CD1c-positive myeloid dendritic cell (primary cell): Measurements from ENCODE around the gene RRAD.
A peak's percentile ranks its signal among the peaks of the same experiment; 100 is the strongest.
"Not testable (repeated sequence)": the region's sequence is repeated elsewhere in the genome, so short reads cannot be mapped to it uniquely, and the experiment has no call there.

Source experiments
- DNase-seq: peaks from one replicate; pipeline ENCODE4 v3.0.0-alpha.2; 2016; ENCODE audit errors: extremely low spot score

RRAD gene, protein sequence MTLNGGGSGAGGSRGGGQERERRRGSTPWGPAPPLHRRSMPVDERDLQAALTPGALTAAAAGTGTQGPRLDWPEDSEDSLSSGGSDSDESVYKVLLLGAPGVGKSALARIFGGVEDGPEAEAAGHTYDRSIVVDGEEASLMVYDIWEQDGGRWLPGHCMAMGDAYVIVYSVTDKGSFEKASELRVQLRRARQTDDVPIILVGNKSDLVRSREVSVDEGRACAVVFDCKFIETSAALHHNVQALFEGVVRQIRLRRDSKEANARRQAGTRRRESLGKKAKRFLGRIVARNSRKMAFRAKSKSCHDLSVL

DNA sequence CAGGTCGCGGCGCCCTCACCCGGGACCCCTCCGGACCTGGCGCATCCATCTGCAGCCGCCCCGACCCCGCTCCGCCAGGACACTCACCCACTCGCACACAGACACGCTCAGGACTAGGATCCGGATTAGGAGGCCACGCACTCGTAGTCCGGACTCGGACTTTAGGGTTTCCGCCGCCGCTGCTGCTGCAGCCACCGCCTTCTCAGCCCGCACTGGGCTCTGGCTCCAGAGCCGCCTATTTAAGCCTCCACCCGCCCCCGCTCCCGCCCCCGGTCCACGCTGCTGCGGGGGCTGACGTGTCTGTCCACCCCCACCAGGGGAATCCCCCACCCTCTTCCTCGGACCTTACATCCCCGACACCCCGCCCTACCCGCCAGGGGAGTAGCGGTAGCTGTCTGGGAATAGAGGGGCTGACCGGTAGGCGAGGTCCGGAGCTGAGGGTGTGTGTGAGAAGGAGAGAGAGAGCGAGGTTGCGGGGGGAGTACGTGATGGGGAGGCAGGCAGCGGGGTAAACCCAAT, at the start of gene RRAD:
Gene RRAD (minus strand): TSS at position 214 of the 519 bp plus-strand sequence. CDS start 356 bp downstream, outside the sequence.
- peak; percentile 7 for DNase-seq

DNA sequence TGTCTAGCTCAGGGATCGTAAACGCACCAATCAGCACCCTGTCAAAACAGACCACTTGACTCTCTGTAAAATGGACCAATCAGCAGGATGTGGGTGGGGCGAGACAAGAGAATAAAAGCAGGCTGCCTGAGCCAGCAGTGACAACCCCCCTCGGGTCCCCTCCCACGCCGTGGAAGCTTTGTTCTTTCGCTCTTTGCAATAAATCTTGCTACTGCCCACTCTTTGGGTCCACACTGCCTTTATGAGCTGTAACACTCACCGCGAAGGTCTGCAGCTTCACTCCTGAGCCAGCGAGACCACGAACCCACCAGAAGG, 49.6 kb upstream of the RRAD start:
- DNase-seq: not testable (repeated sequence)

DNA sequence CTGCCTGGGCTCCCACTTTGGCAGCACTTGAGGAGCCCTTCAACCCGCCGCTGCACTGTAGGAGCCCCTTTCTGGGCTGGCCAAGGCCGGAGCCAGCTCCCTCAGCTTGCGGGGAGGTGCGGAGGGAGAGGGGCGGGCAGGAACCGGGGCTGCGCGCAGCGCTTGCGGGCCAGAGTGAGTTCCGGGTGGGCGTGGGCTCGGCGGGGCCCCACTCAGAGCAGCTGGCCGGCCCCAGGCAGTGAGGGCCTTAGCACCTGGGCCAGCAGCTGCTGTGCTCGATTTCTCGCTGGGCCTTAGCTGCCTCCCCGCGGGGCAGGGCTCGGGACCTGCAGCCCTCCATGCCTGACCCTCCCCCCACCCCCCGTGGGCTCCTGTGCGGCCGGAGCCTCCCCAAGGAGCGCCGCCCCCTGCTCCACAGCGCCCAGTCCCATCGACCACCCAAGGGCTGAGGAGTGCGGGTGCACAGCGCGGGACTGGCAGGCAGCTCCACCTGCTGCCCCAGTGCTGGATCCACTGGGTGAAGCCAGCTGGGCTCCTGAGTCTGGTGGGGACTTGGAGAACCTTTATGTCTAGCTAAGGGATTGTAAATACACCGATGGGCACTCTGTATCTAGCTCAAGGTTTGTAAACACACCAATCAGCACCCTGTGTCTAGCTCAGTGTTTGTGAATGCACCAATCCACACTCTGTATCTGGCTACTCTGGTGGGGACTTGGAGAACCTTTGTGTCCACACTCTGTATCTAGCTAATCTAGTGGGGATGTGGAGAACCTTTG, 49.0 kb upstream of the RRAD start:
- not testable (repeated sequence) for DNase-seq

DNA sequence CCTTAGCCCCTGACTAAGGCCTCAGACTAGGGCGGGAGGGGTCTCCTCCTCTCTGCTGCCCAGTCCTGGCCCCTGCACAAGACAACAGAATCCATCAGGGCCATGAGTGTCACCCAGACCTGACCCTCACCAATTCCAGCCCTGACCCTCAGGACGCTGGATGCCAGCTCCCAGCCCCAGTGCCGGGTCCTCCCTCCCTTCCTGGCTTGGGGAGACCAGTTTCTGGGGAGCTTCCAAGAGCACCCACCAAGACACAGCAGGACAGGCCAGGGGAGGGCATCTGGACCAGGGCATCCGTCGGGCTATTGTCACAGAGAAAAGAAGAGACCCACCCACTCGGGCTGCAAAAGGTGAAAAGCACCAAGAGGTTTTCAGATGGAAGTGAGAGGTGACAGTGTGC, 48.4 kb upstream of the RRAD start:
- DNase-seq: no peak

DNA sequence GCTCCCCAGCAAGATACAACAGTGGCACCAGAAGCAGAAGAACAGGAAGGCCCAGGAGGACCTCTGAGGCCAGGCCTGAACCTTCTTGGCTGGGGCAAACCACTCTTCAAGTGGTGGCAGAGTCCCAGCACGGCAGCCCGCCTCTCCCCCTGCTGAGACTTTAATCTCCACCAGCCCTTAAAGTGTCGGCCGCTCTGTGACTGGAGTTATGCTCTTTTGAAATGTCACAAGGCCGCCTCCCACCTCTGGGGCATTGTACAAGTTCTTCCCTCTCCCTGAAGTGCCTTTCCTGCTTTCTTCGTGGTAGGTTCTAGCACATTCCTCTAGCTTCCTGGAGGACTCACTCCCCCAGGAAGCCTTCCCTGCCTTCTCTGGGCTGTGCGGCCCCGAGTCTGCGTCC, 47.6 kb upstream of the RRAD start:
- DNase-seq: no peak

DNA sequence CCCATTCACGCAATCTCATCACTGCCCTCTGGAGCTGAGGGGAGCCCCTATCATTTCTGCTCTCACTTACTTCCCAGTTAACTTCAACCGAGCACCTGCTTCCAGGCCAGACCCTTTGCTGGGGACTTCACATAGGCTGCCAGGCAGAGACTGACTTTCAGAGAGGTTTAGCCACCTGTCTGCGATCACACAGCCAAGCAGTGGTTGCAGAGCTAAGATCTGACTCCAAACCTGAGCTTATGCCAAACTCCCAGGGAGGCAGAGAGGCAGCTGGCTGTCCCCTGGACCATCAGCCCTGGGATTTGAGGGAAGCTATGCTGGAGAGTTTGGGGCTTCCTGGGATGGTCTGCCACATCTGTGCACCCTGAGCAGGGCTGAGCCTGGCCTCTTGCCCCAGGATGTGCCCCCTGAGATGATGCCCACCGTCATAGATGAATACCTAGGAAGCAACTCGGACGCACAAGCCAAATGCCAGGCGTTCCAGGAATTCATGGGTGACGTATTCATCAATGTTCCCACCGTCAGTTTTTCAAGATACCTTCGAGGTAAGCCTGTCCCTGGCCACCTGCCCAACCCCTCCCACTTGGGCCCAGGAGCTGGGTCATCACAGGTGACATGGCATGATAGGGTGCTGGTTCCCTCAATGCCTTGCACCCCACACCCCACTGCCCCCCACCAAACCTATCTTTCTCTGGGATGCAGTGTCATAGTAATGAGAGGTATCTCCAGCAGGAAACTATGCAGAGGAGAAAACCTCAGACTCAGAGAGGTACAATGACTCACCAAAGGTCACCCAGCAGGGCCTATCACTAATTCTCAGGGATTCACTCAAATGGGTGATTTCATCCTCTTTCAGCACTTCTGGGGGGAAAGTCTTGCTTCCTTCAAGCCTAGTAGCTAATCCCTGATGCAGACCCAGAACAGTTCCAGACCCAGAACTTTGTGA, 45.7 kb upstream of the RRAD start:
- DNase-seq: no peak

DNA sequence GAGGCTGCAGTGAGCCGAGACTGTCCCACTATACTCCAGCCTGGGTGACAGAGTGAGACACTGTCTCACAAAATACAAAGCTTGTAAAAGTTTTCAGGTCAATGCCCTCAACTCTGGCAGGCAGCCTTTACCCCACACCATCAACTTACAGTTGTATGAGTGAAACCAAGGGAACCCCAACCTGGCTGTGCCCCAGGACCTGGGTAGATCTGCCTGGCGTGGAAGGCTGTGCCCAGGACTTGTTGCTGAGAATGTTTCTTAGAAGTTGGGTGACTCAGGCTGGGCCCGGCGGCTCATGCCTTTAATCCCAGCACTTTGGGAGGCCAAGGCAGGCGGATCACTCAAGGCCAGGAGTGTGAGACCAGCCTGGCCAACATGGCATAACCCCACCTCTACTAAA, 43.5 kb upstream of the RRAD start:
- DNase-seq: no peak

DNA sequence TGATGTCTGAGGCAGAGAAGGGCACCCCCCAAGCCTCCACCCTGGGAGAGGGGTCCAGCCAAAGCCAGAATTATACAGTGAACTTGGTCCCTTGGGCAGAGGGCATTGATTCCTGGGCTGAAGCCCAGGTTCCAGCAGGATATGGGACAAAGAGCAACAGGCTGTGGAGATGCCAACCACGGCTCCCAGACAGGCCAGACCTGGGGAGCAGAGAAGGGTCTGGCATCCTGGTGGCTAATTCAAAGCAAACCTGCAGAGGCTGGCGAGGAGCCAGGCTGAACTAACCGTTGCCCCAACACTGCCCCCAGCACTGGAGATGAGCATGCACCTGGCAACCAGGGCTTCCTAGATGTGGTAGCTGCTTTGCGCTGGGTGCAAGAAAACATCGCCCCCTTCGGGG, 38.7 kb upstream of the RRAD start:
- DNase-seq: no peak

DNA sequence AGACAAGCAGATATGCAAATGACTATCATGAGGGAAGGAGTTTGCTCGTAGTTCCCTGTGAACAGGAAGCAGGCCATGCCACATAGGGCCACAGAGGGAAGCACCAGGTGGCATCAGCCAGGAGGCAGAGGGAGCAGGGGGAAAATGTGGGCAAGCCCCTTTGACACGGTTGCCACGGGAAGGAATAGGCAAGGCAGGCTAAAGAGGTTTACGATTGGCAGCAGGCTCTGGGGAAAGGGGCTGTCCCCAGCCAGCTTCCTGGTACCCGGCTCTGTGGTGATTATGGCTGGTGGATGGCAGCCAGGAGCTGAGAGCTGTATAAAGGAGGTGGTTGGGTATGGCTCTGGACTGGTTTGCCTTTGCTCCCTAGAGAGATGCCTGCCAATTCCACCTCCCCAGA, 36.6 kb upstream of the RRAD start:
- DNase-seq: no peak

DNA sequence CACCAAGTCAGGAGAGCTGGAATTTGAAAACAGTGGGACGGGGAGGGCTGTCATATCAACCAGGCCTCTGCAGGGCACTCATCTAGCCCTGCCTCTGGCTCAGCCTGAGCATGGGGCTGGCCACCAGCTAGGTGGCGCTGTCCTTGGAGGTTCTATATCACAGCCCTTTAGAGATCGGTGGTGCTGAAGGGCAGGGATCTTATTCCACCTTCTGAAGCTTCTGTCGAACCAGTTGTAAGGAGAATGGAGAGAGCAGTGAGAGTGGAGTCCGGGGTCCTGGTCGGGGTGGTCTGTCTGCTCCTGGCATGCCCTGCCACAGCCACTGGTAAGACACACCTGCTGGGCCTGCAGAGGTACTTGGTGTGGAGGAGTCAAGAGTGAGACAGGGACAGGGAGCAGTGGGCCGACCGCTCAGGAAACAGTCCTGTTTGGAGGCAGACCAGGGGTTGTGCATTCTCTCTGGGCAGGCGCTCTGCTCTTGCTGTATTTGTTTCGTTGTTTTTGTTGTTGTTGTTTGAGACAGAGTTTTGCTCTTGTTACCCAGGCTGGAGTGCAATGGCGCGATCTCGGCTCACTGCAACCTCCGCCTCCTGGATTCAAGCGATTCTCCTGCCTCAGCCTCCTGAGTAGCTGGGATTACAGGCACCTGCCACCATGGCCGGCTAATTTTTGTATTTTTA, 35.9 kb upstream of the RRAD start, which contains the start of gene CES3:
Gene CES3 (plus strand): TSS at position 202 of the 680 bp plus-strand sequence. CDS start 42 bp downstream, at position 244.
- peak; percentile 63 for DNase-seq

DNA sequence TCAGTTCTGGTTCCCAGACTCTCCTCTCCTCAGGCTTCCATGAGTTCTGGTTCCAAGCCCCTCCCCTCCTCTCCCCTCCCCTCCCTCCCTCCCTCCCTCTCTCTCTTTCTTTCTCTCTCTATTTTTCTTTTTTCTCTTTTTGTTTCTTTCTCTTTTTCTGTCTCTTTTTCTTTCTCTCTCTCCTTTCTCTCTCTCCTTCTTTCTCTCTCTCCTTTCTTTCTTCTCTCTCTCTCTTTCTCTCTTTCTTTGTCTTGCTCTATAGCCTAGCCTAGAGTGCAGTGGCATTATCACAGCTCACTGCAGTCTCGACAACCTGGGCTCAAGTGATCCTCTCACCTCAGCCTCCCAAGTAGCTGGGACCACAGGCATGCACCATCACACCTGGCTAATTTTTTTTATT, 34.9 kb upstream of the RRAD start:
- DNase-seq: no peak

DNA sequence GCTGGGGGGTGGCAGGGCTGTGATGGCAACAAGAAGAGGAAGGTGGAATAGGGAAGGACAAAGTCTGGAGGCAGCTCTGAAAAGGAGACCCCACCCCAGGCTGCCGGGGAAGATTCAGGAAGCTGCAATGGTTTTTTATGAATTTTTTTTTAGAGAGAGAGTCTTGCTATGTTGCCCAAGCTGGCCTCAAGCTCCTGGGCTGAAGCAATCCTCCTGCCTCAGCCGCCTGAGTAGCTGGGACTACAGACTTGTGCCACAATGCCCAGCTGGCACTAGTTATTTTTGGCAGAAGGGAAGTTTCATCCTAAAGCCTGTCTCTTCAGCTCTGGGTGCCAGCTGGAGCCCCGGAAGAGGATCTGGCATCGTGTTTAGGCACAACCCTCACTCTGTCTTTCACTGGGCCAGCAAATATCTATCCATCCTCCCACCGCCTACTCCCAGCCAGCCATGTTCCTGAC, 34.4 kb upstream of the RRAD start:
- DNase-seq: peak; percentile 68

DNA sequence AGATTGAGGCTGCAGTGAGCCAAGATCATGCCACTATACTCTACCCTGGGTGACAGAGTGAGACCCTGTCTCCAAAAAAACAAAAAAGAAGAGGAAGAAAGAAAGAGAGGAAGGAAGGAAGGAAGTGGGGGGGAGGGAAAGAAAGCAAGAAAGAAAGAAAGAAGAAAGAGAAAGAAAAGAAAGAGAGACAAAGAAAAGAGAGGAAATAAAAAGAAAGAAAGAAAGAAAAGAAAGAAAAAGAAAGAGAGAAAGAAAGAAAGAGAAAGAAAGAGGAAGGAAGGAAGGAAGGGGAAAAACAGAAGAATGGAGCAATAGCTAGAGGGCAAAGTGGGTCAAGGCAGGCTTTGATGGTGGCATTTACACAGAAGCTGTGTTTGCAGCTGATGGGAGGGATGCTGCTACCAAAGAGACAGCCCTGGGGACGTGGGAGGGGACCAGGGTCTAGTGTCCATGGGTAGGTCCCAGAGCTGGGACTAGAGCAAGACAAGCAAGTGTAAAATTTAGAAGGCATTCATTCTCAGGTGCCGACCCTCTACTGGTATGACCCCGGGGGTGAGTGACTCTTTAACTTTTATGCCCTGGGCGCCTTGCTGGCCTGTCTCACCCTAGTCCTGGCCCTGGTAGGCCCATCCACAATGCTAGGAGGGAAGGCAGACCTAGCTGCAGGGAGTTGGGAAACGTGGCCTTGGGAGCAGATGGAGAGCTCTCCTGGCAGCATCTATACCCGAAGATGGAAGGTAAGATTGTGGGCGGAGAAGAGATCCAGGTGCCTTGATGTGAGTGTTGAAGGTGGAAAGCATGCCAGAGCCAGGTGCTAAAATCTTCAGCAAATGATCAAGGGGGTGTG, 33.7 kb upstream of the RRAD start:
- no peak for DNase-seq

DNA sequence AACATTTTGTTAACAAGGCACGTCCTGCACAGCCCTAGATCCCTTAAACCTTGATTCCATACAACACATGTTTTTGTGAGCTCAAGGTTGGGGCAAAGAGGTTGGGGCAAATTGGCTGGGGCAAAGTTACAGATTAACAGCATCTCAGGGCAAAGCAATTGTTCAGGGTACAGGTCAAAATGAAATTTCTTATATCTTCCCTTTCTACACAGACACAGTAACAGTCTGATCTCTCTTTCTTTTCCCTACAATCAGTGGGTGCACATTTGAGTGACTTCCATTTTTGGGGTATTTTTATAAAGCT, 30.8 kb upstream of the RRAD start:
- not testable (repeated sequence) for DNase-seq

DNA sequence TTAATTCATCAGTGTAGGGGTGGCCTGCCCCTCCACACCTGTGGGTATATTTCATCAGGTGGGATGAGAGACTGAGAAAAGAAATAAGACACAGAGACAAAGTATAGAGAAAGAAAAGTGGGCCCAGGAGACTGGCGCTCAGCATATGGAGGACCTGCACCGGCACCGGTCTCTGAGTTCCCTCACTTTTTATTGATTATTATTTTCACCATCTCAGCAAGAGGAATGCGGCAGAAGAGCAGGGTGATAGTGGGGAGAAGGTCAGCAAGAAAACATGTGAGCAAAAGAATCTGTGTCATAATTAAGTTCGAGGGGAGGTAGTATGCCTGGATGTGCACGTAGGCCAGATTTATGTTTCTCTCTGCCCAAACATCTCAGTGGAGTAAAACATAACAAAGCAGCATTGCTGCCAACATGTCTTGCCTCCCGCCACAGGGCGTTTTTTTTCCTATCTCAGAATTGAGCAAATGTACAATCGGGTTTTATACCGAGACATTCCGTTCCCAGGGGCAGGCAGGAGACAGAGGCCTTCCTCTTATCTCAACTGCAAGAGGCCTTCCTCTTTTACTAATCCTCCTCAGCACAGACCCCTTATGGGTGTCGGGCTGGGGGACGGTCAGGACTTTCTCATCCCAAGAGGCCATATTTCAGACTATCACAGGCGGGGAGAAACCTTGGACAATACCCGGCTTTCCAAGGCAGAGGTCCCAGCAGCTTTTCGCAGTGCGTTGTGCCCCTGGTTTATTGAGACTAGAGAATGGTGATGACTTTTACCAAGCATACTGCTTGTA, 30.2 kb upstream of the RRAD start:
- DNase-seq: not testable (repeated sequence)

DNA sequence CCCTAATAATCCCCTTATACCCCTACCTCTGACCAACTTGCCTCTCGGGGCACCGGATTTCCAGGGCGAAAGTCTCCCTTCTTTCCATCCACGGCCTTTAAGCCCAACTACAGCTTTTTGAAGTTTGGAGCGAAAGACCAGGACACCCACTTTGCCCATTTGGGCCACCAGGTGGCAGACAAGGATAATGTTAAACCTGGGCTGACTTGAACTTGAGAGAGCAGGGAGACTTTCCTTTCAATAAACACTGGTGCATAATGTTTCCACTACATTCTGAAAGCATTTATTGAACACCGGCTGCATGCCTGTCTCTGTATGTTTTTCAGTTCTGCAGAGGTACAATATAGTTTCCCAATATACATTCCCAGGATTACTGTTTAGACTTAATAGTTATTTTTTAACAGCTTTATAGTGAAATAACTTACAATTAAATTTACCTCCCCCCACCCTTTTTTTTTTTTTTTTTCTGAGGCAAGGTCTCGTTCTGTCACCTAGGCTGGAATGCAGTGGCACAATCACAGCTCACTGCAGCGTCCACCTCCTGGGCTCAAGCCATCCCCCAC, 28.8 kb upstream of the RRAD start:
- peak; percentile 83 for DNase-seq

DNA sequence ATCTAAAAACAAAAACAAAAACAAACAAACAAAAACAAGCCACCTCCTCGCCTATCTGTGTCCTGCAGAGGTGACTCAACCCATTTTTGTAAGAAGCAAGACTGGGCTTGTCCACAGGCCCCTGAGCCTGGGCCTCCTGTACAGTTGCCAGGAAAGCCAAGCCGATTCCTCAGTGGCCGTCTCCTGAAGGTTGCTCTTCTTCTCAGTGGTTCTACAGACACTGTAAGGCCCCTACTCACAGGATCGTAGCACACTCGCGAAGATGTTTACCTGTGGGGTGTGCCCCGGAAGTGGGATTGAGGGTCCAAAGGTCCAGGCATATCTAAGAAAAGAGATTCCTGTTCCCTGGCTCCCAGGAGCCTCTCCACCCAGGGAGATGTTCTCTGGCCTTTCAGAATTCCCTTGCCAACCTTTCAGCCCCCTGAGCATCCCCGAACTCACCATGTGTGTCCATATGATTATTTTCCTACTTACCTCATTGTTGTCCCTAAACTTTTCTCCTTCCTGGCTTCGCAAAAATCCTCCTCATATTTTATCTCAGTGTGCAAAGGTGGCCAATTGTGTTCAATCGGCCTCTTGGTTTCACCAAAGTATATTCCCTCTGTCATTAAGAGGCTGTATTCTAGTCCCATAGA, 28.2 kb upstream of the RRAD start:
- DNase-seq: no peak

DNA sequence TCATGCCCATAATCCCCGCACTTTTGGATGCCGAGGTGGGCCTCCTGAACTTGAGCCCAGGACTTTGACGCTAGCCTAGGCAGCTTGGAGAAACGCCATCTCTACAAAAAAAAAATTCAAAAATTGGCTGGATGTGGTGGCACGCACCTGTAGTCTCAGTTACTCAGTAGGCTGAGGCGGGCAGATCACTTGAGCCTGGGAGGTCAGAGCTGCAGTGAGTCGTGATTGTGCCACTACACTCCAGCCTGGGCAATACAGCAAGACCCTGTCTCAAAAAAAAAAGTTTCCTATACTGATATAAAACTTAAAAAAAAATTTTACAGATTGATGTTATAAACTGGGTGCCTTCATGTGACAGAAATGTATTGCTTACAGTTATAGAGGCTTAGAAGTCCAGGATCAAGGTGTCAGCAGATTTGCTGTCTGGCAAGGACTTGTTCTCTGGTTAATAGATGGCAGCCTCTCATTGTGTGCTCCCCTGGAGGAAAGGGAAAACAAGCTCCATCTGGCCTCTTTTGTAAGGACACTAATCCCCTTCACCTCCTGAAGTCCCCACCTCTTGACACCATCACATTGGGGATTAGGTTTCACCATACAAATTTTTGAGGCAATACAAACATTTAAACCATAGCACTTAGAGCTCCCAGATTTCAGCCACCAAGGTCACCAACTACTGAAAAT, 27.2 kb upstream of the RRAD start:
- DNase-seq: no peak
